H7 (cell line): ENCODE data around the gene MDM1. TPM values are rescaled to one million over a fixed set of nuclear protein-coding genes. Genes with fewer than 3 reads are reported as not detected.

ENCODE experiments used
- DNase-seq: peaks from one replicate; pipeline ENCODE4 v3.0.0; 2012
- H3K27me3 ChIP-seq: 2 replicates; pipeline ENCODE4 v1.6.0; 2011; ENCODE audit warnings: mild to moderate bottlenecking, low read length; ENCODE audit not compliant: control insufficient read depth, insufficient read depth
- H3K36me3 ChIP-seq: replicated peaks from 2 replicates; pipeline ENCODE4 v1.5.1; 2011; ENCODE audit warnings: low read length; ENCODE audit not compliant: control insufficient read depth, insufficient read depth
- H3K4me3 ChIP-seq: 2 replicates; pipeline ENCODE4 v1.5.1; 2011; ENCODE audit warnings: low read depth, mild to moderate bottlenecking, control low read depth, low read length, moderate library complexity; ENCODE audit not compliant: insufficient read depth
- total RNA-seq: library from RNA; depleted of rRNA; stranded (reverse); fragments of >200 nt; shearing (Covaris generic); gene quantifications from 2 replicates; pipeline ENCODE4 v1.2.3, GENCODE V29; 2014; rRNA removed

The MDM1 gene
- total RNA-seq, result 7.6 and 14.2 TPM in 2 replicates

- Histone ChIP-seq H3K36me3 (no peaks in the 10 kb centered on the region), H3K27me3 (no peaks in the 10 kb centered on the region), H3K4me3 (peak within 1 kb of the TSS; percentile 73)
- DNase-seq, result peak; percentile 96
Measured at GRCh38 chr12:68331869-68332727, at the start of gene MDM1. Gene MDM1, minus strand, starts transcription at chr12:68332362. Its CDS starts 117 bp downstream, at chr12:68332245.

- DNase-seq, result no peak
- H3K4me3 ChIP-seq, result no peak overlapping the region
- H3K27me3 ChIP-seq, result no peaks in the 10 kb centered on the region
- H3K36me3 ChIP-seq, result no peaks in the 10 kb centered on the region
Measured at GRCh38 chr12:68381476-68382219, 49.5 kb upstream of the MDM1 start.

GRCh38 chr12:68378872-68379606 lies 46.9 kb upstream of the MDM1 start:
- H3K27me3 ChIP-seq, result no peaks in the 10 kb centered on the region

GRCh38 chr12:68377881-68378280 lies 45.7 kb upstream of the MDM1 start:
- H3K4me3 ChIP-seq, result no peak overlapping the region
- H3K27me3 ChIP-seq, result no peaks in the 10 kb centered on the region
- no peak for DNase-seq
- H3K36me3 ChIP-seq, result no peaks in the 10 kb centered on the region

More at GRCh38 chr12:68378872-68379606, 46.9 kb upstream of the MDM1 start:
- Histone ChIP-seq H3K36me3 (no peaks in the 10 kb centered on the region), H3K4me3 (no peak overlapping the region)
- no peak for DNase-seq

- DNase-seq, result no peak
- no peaks in the 10 kb centered on the region for H3K36me3 ChIP-seq
- H3K27me3 ChIP-seq, result no peaks in the 10 kb centered on the region
- H3K4me3 ChIP-seq, result no peak overlapping the region
Measured at GRCh38 chr12:68376901-68377300, 44.7 kb upstream of the MDM1 start.

- H3K4me3 ChIP-seq, result no peak overlapping the region
- no peaks in the 10 kb centered on the region for H3K27me3 ChIP-seq
- DNase-seq, result no peak
- H3K36me3 ChIP-seq, result no peaks in the 10 kb centered on the region
Measured at GRCh38 chr12:68375756-68376695, 43.9 kb upstream of the MDM1 start.

GRCh38 chr12:68374307-68374982 lies 42.3 kb upstream of the MDM1 start:
- Histone ChIP-seq H3K27me3 (no peaks in the 10 kb centered on the region), H3K4me3 (no peak overlapping the region), H3K36me3 (no peaks in the 10 kb centered on the region)
- DNase-seq, result no peak

- no peaks in the 10 kb centered on the region for H3K27me3 ChIP-seq
- no peaks in the 10 kb centered on the region for H3K36me3 ChIP-seq
- DNase-seq, result no peak
- no peak overlapping the region for H3K4me3 ChIP-seq
Measured at GRCh38 chr12:68370667-68371066, 38.5 kb upstream of the MDM1 start.

- Histone ChIP-seq H3K27me3 (no peaks in the 10 kb centered on the region), H3K4me3 (no peak overlapping the region), H3K36me3 (no peaks in the 10 kb centered on the region)
- no peak for DNase-seq
Measured at GRCh38 chr12:68370006-68370590, 37.9 kb upstream of the MDM1 start.

- no peaks in the 10 kb centered on the region for H3K36me3 ChIP-seq
- H3K27me3 ChIP-seq, result no peaks in the 10 kb centered on the region
- H3K4me3 ChIP-seq, result no peak overlapping the region
- DNase-seq, result no peak
Measured at GRCh38 chr12:68368327-68368726, 36.2 kb upstream of the MDM1 start.

GRCh38 chr12:68367903-68368302 lies 35.7 kb upstream of the MDM1 start:
- H3K4me3 ChIP-seq, result no peak overlapping the region
- no peaks in the 10 kb centered on the region for H3K36me3 ChIP-seq
- no peaks in the 10 kb centered on the region for H3K27me3 ChIP-seq
- no peak for DNase-seq

GRCh38 chr12:68367116-68367515 lies 35.0 kb upstream of the MDM1 start:
- no peaks in the 10 kb centered on the region for H3K36me3 ChIP-seq
- no peaks in the 10 kb centered on the region for H3K27me3 ChIP-seq
- no peak overlapping the region for H3K4me3 ChIP-seq

More at GRCh38 chr12:68367116-68367515, 35.0 kb upstream of the MDM1 start:
- DNase-seq, result no peak
